Type B pancreatic cell (in vitro differentiated cells): ENCODE measurements around the gene ECD. TPM values are rescaled to one million over a fixed set of nuclear protein-coding genes. Genes with fewer than 3 reads are reported as not detected.
"Not testable (repeated sequence)": the region's sequence is repeated elsewhere in the genome, so short reads cannot be mapped to it uniquely, and the experiment has no call there.

ENCODE experiments used
- DNase-seq: peaks from one replicate; pipeline ENCODE4 v3.0.0; 2021; ENCODE audit warnings: mixed read lengths; ENCODE audit not compliant: unreplicated experiment; ENCODE audit errors: extremely low spot score
- H3K27ac Mint-ChIP-seq: 2 replicates; pipeline ENCODE4 v1.8.0; 2021; ENCODE audit warnings: mild to moderate bottlenecking, mixed read lengths
- H3K27me3 Mint-ChIP-seq: 2 replicates; pipeline ENCODE4 v1.8.0; 2021; ENCODE audit warnings: mixed read lengths
- H3K36me3 Mint-ChIP-seq: 2 replicates; pipeline ENCODE4 v1.8.0; 2021; ENCODE audit warnings: mixed read lengths
- H3K4me1 Mint-ChIP-seq: one replicate; pipeline ENCODE4 v1.8.0; 2021; ENCODE audit warnings: mixed read lengths; ENCODE audit not compliant: unreplicated experiment
- H3K4me3 Mint-ChIP-seq: 2 replicates; pipeline ENCODE4 v1.8.0; 2021; ENCODE audit warnings: mild to moderate bottlenecking, mixed read lengths
- H3K9me3 Mint-ChIP-seq: 2 replicates; pipeline ENCODE4 v1.8.0; 2021; ENCODE audit warnings: mixed read lengths
- CTCF ChIP-seq: fragments of 200-600 bp; sonication (generic); conservative IDR thresholded peaks from 2 replicates; pipeline ENCODE4 v1.5.0; 2021; ENCODE audit warnings: antibody characterized with exemption, mild to moderate bottlenecking
- total RNA-seq: library from RNA; stranded (reverse); gene quantifications from 2 replicates; pipeline ENCODE4 v1.2.1, GENCODE V29; 2021; ENCODE audit warnings: low replicate concordance

Gene ECD
- total RNA-seq, 1 donor from 2014 or later, result 27.9 TPM

GRCh38 chr10:73110345-73110849 is 57.4 kb downstream of the ECD start, which contains the start of gene NUDT13:
Gene NUDT13 (plus strand): TSS chr10:73110455. CDS start chr10:73114366, 3,911 bp downstream.
- peaks cover 18% of the 10 kb centered on the region for H3K36me3 Mint-ChIP-seq
- peaks cover 6% of the 10 kb centered on the region for H3K4me1 Mint-ChIP-seq
- no peaks in the 10 kb centered on the region for H3K9me3 Mint-ChIP-seq
- peak within 1 kb of the TSS; percentile 99 for H3K27ac Mint-ChIP-seq
- H3K4me3 Mint-ChIP-seq, result peak within 1 kb of the TSS; percentile 99
- H3K27me3 Mint-ChIP-seq, result no peaks in the 10 kb centered on the region
- TF ChIP-seq CTCF, result no peak
- no peak for DNase-seq

- H3K4me1 Mint-ChIP-seq, DNase-seq: not testable (repeated sequence)
These were observed 58.6 kb downstream of the ECD start for GRCh38 chr10:73109248-73109652.

GRCh38 chr10:73106301-73106700 is 61.5 kb downstream of the ECD start:
- H3K27ac Mint-ChIP-seq, result no peak overlapping the region
- H3K36me3 Mint-ChIP-seq, result peaks cover 18% of the 10 kb centered on the region
- no peak for DNase-seq
- no peaks in the 10 kb centered on the region for H3K9me3 Mint-ChIP-seq
- H3K4me1 Mint-ChIP-seq, result peaks cover 6% of the 10 kb centered on the region
- no peak for TF ChIP-seq CTCF
- H3K27me3 Mint-ChIP-seq, result no peaks in the 10 kb centered on the region
- no peak overlapping the region for H3K4me3 Mint-ChIP-seq

More at GRCh38 chr10:73109248-73109652, 58.6 kb downstream of the ECD start:
- H3K27me3 Mint-ChIP-seq, H3K9me3 Mint-ChIP-seq, H3K4me3 Mint-ChIP-seq, H3K27ac Mint-ChIP-seq: not testable (repeated sequence)
- H3K36me3 Mint-ChIP-seq, result peaks cover 18% of the 10 kb centered on the region

- TF ChIP-seq CTCF, result no peak
- H3K27ac Mint-ChIP-seq, result no peak overlapping the region
These were observed 68.7 kb downstream of the ECD start for GRCh38 chr10:73099141-73099540.

GRCh38 chr10:73097305-73097670 is 70.5 kb downstream of the ECD start:
- H3K27ac Mint-ChIP-seq, result peak overlapping the region; percentile 89

More at GRCh38 chr10:73099141-73099540, 68.7 kb downstream of the ECD start:
- H3K4me1 Mint-ChIP-seq, result peaks cover 16% of the 10 kb centered on the region
- no peaks in the 10 kb centered on the region for H3K27me3 Mint-ChIP-seq
- no peak overlapping the region for H3K4me3 Mint-ChIP-seq
- no peaks in the 10 kb centered on the region for H3K9me3 Mint-ChIP-seq
- no peaks in the 10 kb centered on the region for H3K36me3 Mint-ChIP-seq
- no peak for DNase-seq

More at GRCh38 chr10:73097305-73097670, 70.5 kb downstream of the ECD start:
- Mint-ChIP-seq H3K4me3 (peak overlapping the region; percentile 94), H3K27me3 (no peaks in the 10 kb centered on the region), H3K9me3 (no peaks in the 10 kb centered on the region), H3K4me1 (peaks cover 19% of the 10 kb centered on the region), H3K36me3 (no peaks in the 10 kb centered on the region)
- no peak for TF ChIP-seq CTCF
- DNase-seq, result no peak
